ENCODE data around the gene LIN7B.

DNA sequence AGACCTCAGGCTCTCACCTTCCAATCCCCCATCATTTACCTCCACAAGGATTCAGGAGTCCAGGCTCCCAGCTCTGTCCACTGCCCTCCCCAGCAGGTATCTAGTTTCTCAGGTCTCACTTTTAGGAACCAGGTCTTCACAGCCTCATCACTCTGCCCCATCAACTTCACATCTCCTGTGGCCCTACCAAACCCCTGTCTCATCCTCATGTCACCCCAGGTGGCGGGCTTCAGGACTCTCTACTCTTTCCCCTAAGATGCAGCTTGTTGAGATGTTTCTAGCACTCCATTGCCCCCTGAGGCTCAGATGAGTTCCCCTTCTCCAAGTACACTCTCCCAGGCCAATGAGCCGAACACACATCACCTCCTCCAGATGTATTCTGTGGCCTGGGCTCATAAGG, 6.7 kb downstream of the LIN7B start:
- TF ChIP-seq, protein P1, sequence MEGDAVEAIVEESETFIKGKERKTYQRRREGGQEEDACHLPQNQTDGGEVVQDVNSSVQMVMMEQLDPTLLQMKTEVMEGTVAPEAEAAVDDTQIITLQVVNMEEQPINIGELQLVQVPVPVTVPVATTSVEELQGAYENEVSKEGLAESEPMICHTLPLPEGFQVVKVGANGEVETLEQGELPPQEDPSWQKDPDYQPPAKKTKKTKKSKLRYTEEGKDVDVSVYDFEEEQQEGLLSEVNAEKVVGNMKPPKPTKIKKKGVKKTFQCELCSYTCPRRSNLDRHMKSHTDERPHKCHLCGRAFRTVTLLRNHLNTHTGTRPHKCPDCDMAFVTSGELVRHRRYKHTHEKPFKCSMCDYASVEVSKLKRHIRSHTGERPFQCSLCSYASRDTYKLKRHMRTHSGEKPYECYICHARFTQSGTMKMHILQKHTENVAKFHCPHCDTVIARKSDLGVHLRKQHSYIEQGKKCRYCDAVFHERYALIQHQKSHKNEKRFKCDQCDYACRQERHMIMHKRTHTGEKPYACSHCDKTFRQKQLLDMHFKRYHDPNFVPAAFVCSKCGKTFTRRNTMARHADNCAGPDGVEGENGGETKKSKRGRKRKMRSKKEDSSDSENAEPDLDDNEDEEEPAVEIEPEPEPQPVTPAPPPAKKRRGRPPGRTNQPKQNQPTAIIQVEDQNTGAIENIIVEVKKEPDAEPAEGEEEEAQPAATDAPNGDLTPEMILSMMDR (IDR thresholded peaks at IDR 0.05; ENCODE audit: low read depth, low read length, poor library complexity, severe bottlenecking): no peak
- no peak for TF ChIP-seq EZH2phosphoT487 (IDR thresholded peaks at IDR 0.05; ENCODE audit: borderline replicate concordance, low read length)

Measured in DOHH2 (cell line).